Heart right ventricle (tissue), 16 donors: ENCODE measurements around the gene CRYGD. TPM values are rescaled to one million over a fixed set of nuclear protein-coding genes. Genes with fewer than 3 reads are reported as not detected.
"Not testable (repeated sequence)": the region's sequence is repeated elsewhere in the genome, so short reads cannot be mapped to it uniquely, and the experiment has no call there.

ENCODE experiments used
- ATAC-seq, 8 donors: fragments of 200-7000 bp; cut with Tn5 transposase; one replicate each; pipeline ENCODE4 v1.9.1; 2020; ENCODE audit warnings: mild to moderate bottlenecking in 8 of 8, moderate library complexity in 8 of 8, moderate number of reproducible peaks in 1 of 8
- DNase-seq, 2 donors: peaks; one replicate each; pipeline ENCODE4 v3.0.0-alpha.2; 2020
- H3K27ac ChIP-seq, 10 donors: fragments of 200-600 bp; sonication (generic) in 2 of 10; one replicate each; pipeline versions ENCODE4 v1.5.0 to v1.8.0; 2020 to 2022; ENCODE audit warnings: mild to moderate bottlenecking in 3 of 10
- H3K27me3 ChIP-seq, 7 donors: fragments of 200-600 bp; one replicate each; pipeline ENCODE4 v1.8.0; 2021 to 2022; ENCODE audit warnings: mild to moderate bottlenecking in 2 of 7
- H3K36me3 ChIP-seq, 9 donors: fragments of 200-600 bp; sonication (generic) in 1 of 9; one replicate each; pipeline versions ENCODE4 v1.5.0 to v1.8.0; 2020 to 2022; ENCODE audit warnings: mild to moderate bottlenecking in 2 of 9
- H3K4me1 ChIP-seq, 9 donors: fragments of 200-600 bp; sonication (generic) in 1 of 9; one replicate each; pipeline versions ENCODE4 v1.5.0 to v1.8.0; 2020 to 2022; ENCODE audit warnings: mild to moderate bottlenecking in 4 of 9
- H3K4me3 ChIP-seq, 10 donors: fragments of 200-600 bp; sonication (generic) in 2 of 10; one replicate each; pipeline versions ENCODE4 v1.5.0 to v1.8.0; 2020 to 2022; ENCODE audit warnings: mild to moderate bottlenecking in 7 of 10, moderate library complexity in 2 of 10
- H3K9me3 ChIP-seq, 11 donors: fragments of 200-600 bp in 10 of 11; sonication (generic) in 2 of 11; one replicate each; pipeline versions ENCODE4 v1.5.0 to v1.8.0; 2013 to 2022; ENCODE audit warnings: mild to moderate bottlenecking in 2 of 11, control low read depth in 1 of 11, moderate library complexity in 1 of 11
- WGBS, 2 donors: extraction: QIAGEN DNeasy Blood & Tissue Kit; methylation state at CpG; one replicate each; pipeline ENCODE4 v1.1.7; 2013; ENCODE audit warnings: inconsistent platforms in 1 of 2; 5-methylcytosine and 5-hydroxymethylcytosine counted together
- intact Hi-C, 10 donors: fragments of 100-400 bp; cut with DNase I; formaldehyde crosslinking; loops; one replicate each; pipeline versions ENCODE4 v1.11.1 to v1.14.2; 2022
- polyA plus RNA-seq, 2 donors: library from polyadenylated mRNA; stranded (reverse); fragments of 200-250 nt; gene quantifications; one replicate each; pipeline ENCODE4 v1.2.3, GENCODE V29; 2013
- total RNA-seq, 10 donors: library from RNA; stranded (reverse); fragmentation: NEBNext Ultra II Directional in 3 of 10; extraction: Animal tissue kit (Norgen Biotek cat#: 25700) in 3 of 10; gene quantifications; one replicate each; pipeline versions ENCODE4 v1.2.1 to v1.2.4, GENCODE V29; 2021 to 2023
- TF ChIP-seq, protein P1 (sequence below), 9 donors: fragments of 200-600 bp; sonication (generic) in 2 of 9; IDR thresholded peaks; one replicate each; pipeline versions ENCODE4 v1.5.0 to v1.8.0; 2021 to 2022; ENCODE audit warnings: antibody characterized with exemption in 9 of 9, mild to moderate bottlenecking in 5 of 9, moderate library complexity in 1 of 9
- donor health status: Arrhythmogenic right ventricular cardiomyopathy.
- donor health status: ischemic (EF 13 %, LVEDD 7.1; RV severe dilation, severe dysfunction).
- donor health status: healthy with polysubstance abuse.
- donor health status: DM: no; HTN: yes; CAD: no.
- donor health status: DM: no; HTN: no; CAD: no.
- donor health status: ischemic (EF 25% LVEDD 6.9; RV normal size, moderate dysfunction).
- donor health status: ischemic (EF 25% LVEDD 5.7; RV mildly dilated, moderate dysfunction).
- donor health status: healthy.
- donor health status: DM: yes; HTN: yes; CAD: no.
- donor health status: Ischemic cardiomyopathy.
- donor health status: ischemic (EF 35%, LVEDD 5.7; RV mildly dilated, moderate dysfunction).
- donor health status: nonischemic (EF 11% LVEDD 7.7; RV severe dilation, severe dysfunction).
- donor health status: DM: yes; HTN: yes; CAD: no.
- donor health status: PGD.
- donor health status: ischemic (EF 29% LVEDD 5.4; RV normal size, mild dysfunction).
- donor health status: nonischemic (EF 23%, LVEDD 6.1; RV moderate dilation, normal function).

CRYGD gene
- total and polyA plus RNA-seq, 12 donors, result not detected

DNA sequence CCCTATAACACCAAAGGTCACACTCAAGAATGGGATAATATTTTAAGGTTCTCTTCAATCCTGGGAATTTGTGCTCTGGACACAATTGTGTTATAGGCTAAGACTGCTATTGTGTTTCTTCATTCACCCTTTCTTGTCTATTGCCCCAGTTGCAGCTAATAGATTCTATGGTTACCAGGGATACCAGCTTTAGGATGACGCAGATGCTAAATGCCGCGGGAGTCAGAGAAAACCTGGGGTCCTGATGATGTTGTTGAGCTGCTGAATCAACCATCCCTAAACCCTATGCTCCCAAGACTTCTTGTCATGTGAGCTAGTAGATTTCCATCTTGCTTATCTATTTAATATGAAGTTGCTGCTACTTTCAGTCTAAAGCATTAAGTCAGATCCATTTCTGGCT, 5.4 kb downstream of the CRYGD start:
- DNase-seq (no peak), ATAC-seq (no peak)
- WGBS, 2 donors, result 94 to 96% methylated on average over 3 of the region's 3 CpGs
- TF ChIP-seq, protein P1, sequence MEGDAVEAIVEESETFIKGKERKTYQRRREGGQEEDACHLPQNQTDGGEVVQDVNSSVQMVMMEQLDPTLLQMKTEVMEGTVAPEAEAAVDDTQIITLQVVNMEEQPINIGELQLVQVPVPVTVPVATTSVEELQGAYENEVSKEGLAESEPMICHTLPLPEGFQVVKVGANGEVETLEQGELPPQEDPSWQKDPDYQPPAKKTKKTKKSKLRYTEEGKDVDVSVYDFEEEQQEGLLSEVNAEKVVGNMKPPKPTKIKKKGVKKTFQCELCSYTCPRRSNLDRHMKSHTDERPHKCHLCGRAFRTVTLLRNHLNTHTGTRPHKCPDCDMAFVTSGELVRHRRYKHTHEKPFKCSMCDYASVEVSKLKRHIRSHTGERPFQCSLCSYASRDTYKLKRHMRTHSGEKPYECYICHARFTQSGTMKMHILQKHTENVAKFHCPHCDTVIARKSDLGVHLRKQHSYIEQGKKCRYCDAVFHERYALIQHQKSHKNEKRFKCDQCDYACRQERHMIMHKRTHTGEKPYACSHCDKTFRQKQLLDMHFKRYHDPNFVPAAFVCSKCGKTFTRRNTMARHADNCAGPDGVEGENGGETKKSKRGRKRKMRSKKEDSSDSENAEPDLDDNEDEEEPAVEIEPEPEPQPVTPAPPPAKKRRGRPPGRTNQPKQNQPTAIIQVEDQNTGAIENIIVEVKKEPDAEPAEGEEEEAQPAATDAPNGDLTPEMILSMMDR (IDR thresholded peaks at IDR 0.05), result no peak
- H3K4me3 ChIP-seq, result no peak overlapping the region
- no peaks in the 10 kb centered on the region for H3K36me3 ChIP-seq
- intact Hi-C loops, result no loop called here
- no peak overlapping the region for H3K27ac ChIP-seq
- H3K4me1 ChIP-seq, result peaks cover 0 to 4% (median 0%) of the 10 kb centered on the region in 9 donors
- peaks cover 0 to 26% (median 17%) of the 10 kb centered on the region in 7 donors for H3K27me3 ChIP-seq
- H3K9me3 ChIP-seq, result no peaks in the 10 kb centered on the region

DNA sequence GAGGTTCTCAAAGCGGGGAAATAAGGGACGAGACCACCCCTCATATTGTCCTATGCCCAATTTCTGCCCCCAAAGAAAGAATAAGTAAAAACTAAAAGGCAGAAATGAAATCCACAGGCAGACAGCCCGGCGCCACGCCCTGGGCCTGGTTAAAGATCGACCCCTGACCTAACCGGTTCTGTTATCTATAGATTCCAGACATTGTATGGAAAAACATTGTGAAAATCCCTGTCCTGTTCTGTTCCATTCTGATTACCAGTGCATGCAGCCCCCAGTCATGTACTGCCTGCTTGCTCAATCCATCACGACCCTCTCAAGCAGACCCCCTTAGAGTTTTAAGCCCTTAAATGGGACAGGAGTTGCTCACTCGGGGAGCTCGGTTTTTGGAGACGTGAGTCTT, 6.9 kb downstream of the CRYGD start:
- H3K4me1 ChIP-seq, intact Hi-C loops, H3K27ac ChIP-seq, ATAC-seq, H3K9me3 ChIP-seq, DNase-seq, H3K4me3 ChIP-seq, H3K36me3 ChIP-seq: not testable (repeated sequence)
- 89 to 91% methylated on average over 11 of the region's 11 CpGs for WGBS, 2 donors
- H3K27me3 ChIP-seq, result peaks cover 0 to 29% (median 21%) of the 10 kb centered on the region in 7 donors

DNA sequence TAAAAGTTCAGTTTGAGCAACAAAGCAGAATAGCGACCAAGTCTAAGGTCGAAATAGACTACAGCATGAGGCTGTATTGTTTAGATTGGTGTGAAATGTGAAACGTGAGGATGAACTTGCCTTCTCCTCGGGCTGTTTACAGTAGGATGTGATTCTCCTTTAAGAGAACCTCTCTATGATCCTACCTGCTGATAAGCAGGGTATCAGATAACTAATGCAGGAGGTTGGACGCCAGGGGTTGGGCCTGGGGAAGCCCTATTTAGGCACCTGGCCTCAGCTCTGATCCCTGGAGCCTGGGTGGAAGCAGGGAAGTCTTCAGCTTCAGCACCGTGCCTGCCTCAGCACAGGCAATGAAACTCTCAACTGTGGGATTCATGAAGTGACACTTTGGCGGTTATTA, 11.4 kb downstream of the CRYGD start:
- no peak for DNase-seq
- Histone ChIP-seq H3K27me3 (peaks cover 0 to 42% (median 31%) of the 10 kb centered on the region in 7 donors), H3K27ac (no peak overlapping the region), H3K9me3 (no peaks in the 10 kb centered on the region), H3K4me1 (no peaks in the 10 kb centered on the region), H3K4me3 (no peak overlapping the region), H3K36me3 (no peaks in the 10 kb centered on the region)
- no peak for ATAC-seq
- intact Hi-C loops, result no loop called here
- TF ChIP-seq, protein P1 (IDR thresholded peaks at IDR 0.05), result no peak
- 57 to 70% methylated on average over 7 of the region's 7 CpGs for WGBS, 2 donors

DNA sequence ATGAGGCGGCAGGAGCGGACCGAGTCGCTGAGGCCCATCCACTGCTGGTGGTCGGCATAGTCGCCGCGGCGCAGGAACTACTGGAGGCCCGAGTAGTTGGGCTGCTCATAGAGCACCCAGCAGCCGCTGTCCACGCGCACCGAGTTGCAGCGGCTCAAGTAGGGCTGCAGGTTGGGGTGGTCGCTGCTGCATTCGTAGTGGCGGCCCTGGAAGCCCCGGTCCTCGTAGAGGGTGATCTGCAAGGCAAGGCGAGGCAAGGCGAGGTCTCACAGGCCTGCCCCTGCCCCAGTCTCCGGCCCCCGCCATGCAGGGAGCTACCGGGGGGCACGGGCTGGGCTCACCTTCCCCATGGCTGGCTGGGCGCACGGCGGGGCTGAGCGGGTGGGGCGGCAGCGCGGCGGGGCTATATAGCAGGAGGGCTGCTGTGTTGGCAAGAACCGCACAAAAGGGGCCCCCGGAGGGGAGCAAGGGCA, 12.0 kb downstream of the CRYGD start:
- H3K27ac ChIP-seq, H3K9me3 ChIP-seq, ATAC-seq, intact Hi-C loops, H3K36me3 ChIP-seq, H3K4me1 ChIP-seq, DNase-seq: not testable (repeated sequence)
- H3K27me3 ChIP-seq, result peaks cover 0 to 43% (median 31%) of the 10 kb centered on the region in 7 donors
- H3K4me3 ChIP-seq, result peak overlapping the region in 1 of 10 donors; percentile 26
- 7 to 23% methylated on average over 36 of the region's 36 CpGs for WGBS, 2 donors

DNA sequence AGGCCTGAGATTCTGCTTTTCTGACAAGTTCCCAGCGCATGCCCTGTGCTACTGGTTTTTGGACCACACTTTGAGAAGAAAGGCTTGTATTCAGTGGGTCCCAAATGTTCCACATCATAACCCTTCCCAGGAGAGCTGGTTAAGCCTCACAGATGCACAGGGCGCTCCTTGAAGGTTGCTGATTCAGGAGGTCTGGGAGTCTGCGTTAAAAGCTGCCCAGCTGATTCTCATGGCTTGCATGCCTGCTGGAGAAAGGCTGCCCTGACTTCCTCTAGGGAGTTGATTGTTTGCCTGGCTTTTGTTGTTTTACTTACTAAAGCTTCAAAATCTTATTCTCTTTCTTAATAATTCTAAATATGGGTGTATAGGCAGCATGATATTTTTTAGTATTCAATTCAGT, 20.7 kb downstream of the CRYGD start:
- TF ChIP-seq, protein P1 (IDR thresholded peaks at IDR 0.05), result no peak
- 77 to 84% methylated on average over 3 of the region's 3 CpGs for WGBS, 2 donors
- H3K27me3 ChIP-seq, result peaks cover 0 to 22% (median 0%) of the 10 kb centered on the region in 7 donors
- peaks cover 0 to 6% (median 0%) of the 10 kb centered on the region in 9 donors for H3K4me1 ChIP-seq
- H3K36me3 ChIP-seq, result no peaks in the 10 kb centered on the region
- H3K9me3 ChIP-seq, result no peaks in the 10 kb centered on the region
- DNase-seq, result no peak
- intact Hi-C loops, result loop anchor here in 2 of 10 donors (5.0 to 10.0 kb wide), 2 partner anchors 151 to 1294 kb away; partner anchors contain the start of gene IDH1 (in 1 of the 2)
- ATAC-seq, result no peak
- no peak overlapping the region for H3K4me3 ChIP-seq
- no peak overlapping the region for H3K27ac ChIP-seq
